ENCODE data around the gene RASGEF1C. TPM values are rescaled to one million over a fixed set of nuclear protein-coding genes. Genes with fewer than 3 reads are reported as not detected.

The RASGEF1C gene
- total RNA-seq, 4 donors from 2014 or later = 1.2 to 3.1 (median 2.5) TPM

DNA sequence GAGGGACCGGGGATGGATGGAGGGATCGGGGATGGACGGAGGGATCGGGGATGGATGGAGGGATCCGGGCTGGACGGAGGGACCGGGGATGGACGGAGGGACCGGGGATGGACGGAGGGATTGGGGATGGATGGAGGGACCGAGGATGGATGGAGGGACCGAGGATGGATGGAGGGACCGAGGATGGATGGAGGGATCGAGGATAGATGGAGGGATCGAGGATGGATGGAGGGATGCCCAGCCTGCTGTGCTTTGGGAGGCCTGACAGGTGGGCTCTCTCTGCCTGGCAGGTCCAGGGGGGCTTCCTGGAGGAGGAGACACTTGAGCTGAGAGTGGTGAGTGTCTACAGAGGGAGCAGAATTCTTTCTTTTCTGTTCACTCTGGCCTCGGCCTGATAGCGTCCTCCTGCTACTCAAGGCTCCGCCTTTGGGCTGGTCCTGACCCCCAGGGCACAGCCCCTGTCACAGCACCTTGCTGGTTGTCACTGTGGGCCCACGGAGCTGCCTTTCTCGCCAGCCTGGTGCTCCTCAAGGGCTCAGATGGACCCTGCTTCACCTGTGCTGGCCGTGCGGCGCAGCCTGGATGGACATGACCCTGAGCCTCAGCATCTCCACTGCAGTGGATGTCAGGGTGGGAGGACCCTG lies 95.2 kb downstream of the RASGEF1C start:
- Histone ChIP-seq H3K36me3 (no peaks in the 10 kb centered on the region), H3K4me3 (no peak overlapping the region), H3K27me3 (peaks cover 0 to 17% (median 0%) of the 10 kb centered on the region in 4 donors), H3K27ac (replicated peaks in 1 of 4) (no peak overlapping the region), H3K4me1 (no peaks in the 10 kb centered on the region), H3K9me3 (peaks cover 0 to under 1% (median 0%) of the 10 kb centered on the region in 4 donors)
- 93% methylated on average over 15 of the region's 23 CpGs for WGBS
- TF ChIP-seq EP300 (IDR thresholded peaks at IDR 0.05) (no peak), POLR2A (IDR thresholded peaks at IDR 0.05; ENCODE audit: low read depth) (no peak), CTCF (IDR thresholded peaks at IDR 0.05) (no peak), POLR2AphosphoS5 (IDR thresholded peaks at IDR 0.05) (no peak)
- intact Hi-C loops (cut with DNase I) = no loop called here
- no peak for DNase-seq (ENCODE audit: extremely low spot score)

DNA sequence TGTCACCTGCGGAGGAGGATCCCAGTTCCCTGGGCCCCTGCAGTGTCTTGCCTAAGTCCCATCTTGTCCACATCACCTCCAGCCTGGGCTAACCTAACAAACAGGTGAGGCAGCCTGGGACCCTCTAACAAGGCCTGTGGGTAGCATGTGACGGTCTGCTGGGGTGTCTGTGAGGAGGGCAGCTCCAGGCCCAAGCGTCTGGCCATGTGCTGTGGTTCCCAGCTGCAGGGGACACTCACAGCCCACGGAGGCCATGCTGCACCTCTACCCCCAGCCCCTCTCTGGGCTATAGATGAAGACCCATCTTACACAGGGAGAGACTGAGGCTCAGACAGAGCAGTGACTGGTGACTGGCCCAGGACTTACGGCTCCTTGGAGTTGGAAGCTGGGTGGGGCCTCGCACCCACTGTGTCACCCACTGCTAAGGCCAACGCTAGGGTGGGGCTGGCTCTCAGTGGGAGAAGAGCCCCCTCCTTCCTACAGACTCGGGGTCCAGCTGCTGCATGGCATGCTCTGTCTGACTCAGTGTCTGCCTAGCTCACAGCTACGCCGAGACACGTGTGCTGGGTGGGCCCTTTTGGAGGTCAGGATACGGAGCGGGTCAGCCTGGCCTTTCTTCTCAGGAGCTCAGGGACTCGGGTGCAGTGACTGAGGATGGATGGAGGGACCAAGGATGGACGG lies 96.7 kb downstream of the RASGEF1C start:
- 79% methylated on average over 10 of the region's 15 CpGs for WGBS
- H3K27me3 ChIP-seq = peaks cover 0 to 8% (median 0%) of the 10 kb centered on the region in 4 donors
- no peak overlapping the region for H3K27ac ChIP-seq (replicated peaks in 1 of 4)
- intact Hi-C loops (cut with DNase I) = no loop called here
- DNase-seq (ENCODE audit: extremely low spot score) = no peak
- no peak overlapping the region for H3K4me3 ChIP-seq
- TF ChIP-seq EP300 (IDR thresholded peaks at IDR 0.05) (no peak), POLR2AphosphoS5 (IDR thresholded peaks at IDR 0.05) (no peak), POLR2A (IDR thresholded peaks at IDR 0.05; ENCODE audit: low read depth) (no peak), CTCF (IDR thresholded peaks at IDR 0.05) (no peak)
- no peaks in the 10 kb centered on the region for H3K36me3 ChIP-seq
- peaks cover 0 to 14% (median 10%) of the 10 kb centered on the region in 4 donors for H3K9me3 ChIP-seq
- H3K4me1 ChIP-seq = no peaks in the 10 kb centered on the region

GRCh38 chr5:180111273-180112002 lies 97.6 kb downstream of the RASGEF1C start:
- 79% methylated on average over 2 of the region's 7 CpGs for WGBS
- peaks cover 0 to 8% (median 0%) of the 10 kb centered on the region in 4 donors for H3K27me3 ChIP-seq
- no peak for TF ChIP-seq POLR2A (IDR thresholded peaks at IDR 0.05; ENCODE audit: low read depth)
- TF ChIP-seq EP300 (IDR thresholded peaks at IDR 0.05) = no peak
- TF ChIP-seq POLR2AphosphoS5 (IDR thresholded peaks at IDR 0.05) = no peak
- TF ChIP-seq CTCF (IDR thresholded peaks at IDR 0.05) = no peak

GRCh38 chr5:180109920-180110319 lies 99.1 kb downstream of the RASGEF1C start:
- Histone ChIP-seq H3K4me1 (no peaks in the 10 kb centered on the region), H3K9me3 (peaks cover 0 to 27% (median 19%) of the 10 kb centered on the region in 4 donors), H3K4me3 (no peak overlapping the region), H3K36me3 (no peaks in the 10 kb centered on the region), H3K27ac (replicated peaks in 1 of 4) (no peak overlapping the region), H3K27me3 (peaks cover 0 to 8% (median 0%) of the 10 kb centered on the region in 4 donors)
- intact Hi-C loops (cut with DNase I) = no loop called here
- WGBS = 81% methylated on average over 7 of the region's 9 CpGs
- DNase-seq (ENCODE audit: extremely low spot score) = no peak
- TF ChIP-seq POLR2A (IDR thresholded peaks at IDR 0.05; ENCODE audit: low read depth) = no peak
- no peak for TF ChIP-seq EP300 (IDR thresholded peaks at IDR 0.05)
- TF ChIP-seq POLR2AphosphoS5 (IDR thresholded peaks at IDR 0.05) = no peak
- no peak for TF ChIP-seq CTCF (IDR thresholded peaks at IDR 0.05)

More at GRCh38 chr5:180111273-180112002, 97.6 kb downstream of the RASGEF1C start:
- Histone ChIP-seq H3K27ac (replicated peaks in 1 of 4) (no peak overlapping the region), H3K36me3 (no peaks in the 10 kb centered on the region), H3K9me3 (peaks cover 0 to 23% (median 19%) of the 10 kb centered on the region in 4 donors), H3K4me1 (no peaks in the 10 kb centered on the region), H3K4me3 (no peak overlapping the region)
- no peak for DNase-seq (ENCODE audit: extremely low spot score)
- intact Hi-C loops (cut with DNase I) = no loop called here
